HFFc6 (cell line): Measurements from ENCODE around the gene PTGFRN. TPM values are rescaled to one million over a fixed set of nuclear protein-coding genes. Genes with fewer than 3 reads are reported as not detected.
"Not testable (repeated sequence)": the region's sequence is repeated elsewhere in the genome, so short reads cannot be mapped to it uniquely, and the experiment has no call there.

Experiments
- DNase-seq: peaks from one replicate; pipeline ENCODE4 v3.0.0-alpha.2; 2018
- H3K27ac Mint-ChIP-seq: 2 replicates; pipeline ENCODE4 v1.8.0; 2020; ENCODE audit warnings: mild to moderate bottlenecking, mixed read lengths
- H3K27me3 Mint-ChIP-seq: 2 replicates; pipeline ENCODE4 v1.8.0; 2021; ENCODE audit warnings: mild to moderate bottlenecking, moderate library complexity, mixed read lengths; ENCODE audit not compliant: insufficient read depth
- H3K36me3 Mint-ChIP-seq: 2 replicates; pipeline ENCODE4 v1.8.0; 2021; ENCODE audit warnings: low read depth, mixed read lengths
- H3K4me1 Mint-ChIP-seq: 2 replicates; pipeline ENCODE4 v1.8.0; 2020; ENCODE audit warnings: low read depth, mixed read lengths
- H3K4me3 Mint-ChIP-seq: 2 replicates; pipeline ENCODE4 v1.8.0; 2020; ENCODE audit warnings: mild to moderate bottlenecking, moderate library complexity, mixed read lengths
- H3K9me3 Mint-ChIP-seq: 2 replicates; pipeline ENCODE4 v1.8.0; 2020; ENCODE audit warnings: mild to moderate bottlenecking, mixed read lengths
- long read RNA-seq: library from polyadenylated mRNA; unstranded; transcript quantifications from one replicate; pipeline ENCODE4 v2.0.0, GENCODE V29; 2019
- total RNA-seq, 6 experiments: library from RNA; stranded (reverse); fragmentation: NEBNext Ultra II Directional; extraction: Animal tissue kit (Norgen Biotek cat#: 25700); gene quantifications; 2 replicates in 1 of 6; 3 replicates in 5 of 6; pipeline ENCODE4 v1.2.3, GENCODE V29; 2021
- TF ChIP-seq, protein P1 (sequence below): fragments of 200-600 bp; sonication (generic); IDR thresholded peaks from 2 replicates; pipeline ENCODE4 v1.5.0; 2021; ENCODE audit warnings: antibody characterized with exemption, mild to moderate bottlenecking

Gene PTGFRN
- under 1 TPM in 1 of 6 experiments, not detected in 5; 0.14 TPM for total RNA-seq
- long read RNA-seq = 0 reads

DNA sequence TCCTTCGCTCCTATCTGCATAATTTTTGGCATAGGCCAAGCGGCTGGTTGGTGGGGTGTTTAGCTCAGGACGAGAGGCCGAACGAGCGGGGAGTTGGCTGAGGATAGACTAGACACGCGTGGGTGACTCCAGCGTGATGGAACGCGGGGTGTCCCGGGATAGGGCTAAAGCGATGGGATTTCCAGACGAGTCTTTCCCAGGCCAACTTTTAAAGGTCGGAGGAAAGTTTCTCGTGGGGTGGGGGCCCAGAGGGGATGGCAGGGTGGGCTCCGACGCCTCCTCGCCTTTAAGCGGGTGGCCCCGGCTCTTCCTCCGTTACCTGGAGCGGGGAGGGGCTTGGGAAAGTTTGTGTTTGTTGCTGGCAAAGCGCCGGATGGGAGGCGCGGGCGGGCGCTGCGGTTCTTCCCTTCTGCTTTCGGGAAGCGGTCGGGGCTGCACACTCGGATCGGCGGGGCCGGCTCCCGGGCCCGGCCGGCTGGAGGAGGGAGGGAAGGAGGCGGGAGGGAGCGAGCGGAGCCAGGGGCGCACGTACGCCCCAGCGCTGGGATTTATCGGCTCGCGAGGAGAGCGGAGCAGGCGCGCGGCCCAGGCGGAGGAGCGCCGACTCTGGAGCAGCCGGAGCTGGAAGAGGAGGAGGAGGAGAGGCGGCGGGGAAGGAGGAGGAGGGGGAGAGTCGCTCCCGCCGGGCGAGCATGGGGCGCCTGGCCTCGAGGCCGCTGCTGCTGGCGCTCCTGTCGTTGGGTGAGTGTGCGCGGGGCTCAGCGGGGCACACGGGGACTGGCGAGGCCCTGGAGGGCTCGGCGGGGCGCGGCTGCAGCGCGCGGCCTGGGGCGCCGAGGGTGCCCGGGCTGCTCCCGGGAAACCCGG is at the start of gene PTGFRN:
PTGFRN (plus strand) TSS at position 405 of the 867 bp plus-strand sequence; CDS start at position 693, 288 bp downstream.
- Mint-ChIP-seq H3K36me3 (no peaks in the 10 kb centered on the region), H3K4me1 (no peaks in the 10 kb centered on the region)

DNA sequence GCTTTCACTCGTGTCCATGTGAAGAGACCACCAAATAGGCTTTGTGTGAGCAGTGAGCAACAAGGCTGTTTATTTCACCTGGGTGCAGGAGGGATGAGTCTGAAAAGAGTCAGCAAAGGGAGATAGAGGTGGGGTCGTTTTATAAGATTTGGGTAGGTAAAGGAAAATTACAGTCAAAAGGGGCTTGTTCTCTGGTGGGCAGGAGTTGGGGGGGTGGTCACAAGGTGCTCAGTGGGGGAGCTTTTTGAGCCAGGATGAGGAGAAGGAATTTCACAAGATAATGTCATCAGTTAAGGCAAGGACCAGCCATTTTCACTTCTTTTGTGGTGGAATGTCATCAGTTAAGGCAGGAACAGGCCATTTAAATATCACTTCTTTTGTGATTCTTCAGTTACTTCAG is 49.5 kb upstream of the PTGFRN start:
- not testable (repeated sequence) for H3K9me3 Mint-ChIP-seq, DNase-seq, H3K27ac Mint-ChIP-seq, H3K4me3 Mint-ChIP-seq, H3K36me3 Mint-ChIP-seq
- Mint-ChIP-seq H3K27me3 (peaks cover 11% of the 10 kb centered on the region), H3K4me1 (peaks cover 19% of the 10 kb centered on the region)

More for the DNA sequence above, at the start of gene PTGFRN:
- Mint-ChIP-seq H3K9me3 (no peaks in the 10 kb centered on the region), H3K27ac (no peak within 1 kb of the TSS), H3K27me3 (peaks cover 13% of the 10 kb centered on the region), H3K4me3 (peak within 1 kb of the TSS; percentile 25; the same call in 1 of the 2 replicates)
- no peak for DNase-seq
- TF ChIP-seq, protein P1, sequence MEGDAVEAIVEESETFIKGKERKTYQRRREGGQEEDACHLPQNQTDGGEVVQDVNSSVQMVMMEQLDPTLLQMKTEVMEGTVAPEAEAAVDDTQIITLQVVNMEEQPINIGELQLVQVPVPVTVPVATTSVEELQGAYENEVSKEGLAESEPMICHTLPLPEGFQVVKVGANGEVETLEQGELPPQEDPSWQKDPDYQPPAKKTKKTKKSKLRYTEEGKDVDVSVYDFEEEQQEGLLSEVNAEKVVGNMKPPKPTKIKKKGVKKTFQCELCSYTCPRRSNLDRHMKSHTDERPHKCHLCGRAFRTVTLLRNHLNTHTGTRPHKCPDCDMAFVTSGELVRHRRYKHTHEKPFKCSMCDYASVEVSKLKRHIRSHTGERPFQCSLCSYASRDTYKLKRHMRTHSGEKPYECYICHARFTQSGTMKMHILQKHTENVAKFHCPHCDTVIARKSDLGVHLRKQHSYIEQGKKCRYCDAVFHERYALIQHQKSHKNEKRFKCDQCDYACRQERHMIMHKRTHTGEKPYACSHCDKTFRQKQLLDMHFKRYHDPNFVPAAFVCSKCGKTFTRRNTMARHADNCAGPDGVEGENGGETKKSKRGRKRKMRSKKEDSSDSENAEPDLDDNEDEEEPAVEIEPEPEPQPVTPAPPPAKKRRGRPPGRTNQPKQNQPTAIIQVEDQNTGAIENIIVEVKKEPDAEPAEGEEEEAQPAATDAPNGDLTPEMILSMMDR = no peak

DNA sequence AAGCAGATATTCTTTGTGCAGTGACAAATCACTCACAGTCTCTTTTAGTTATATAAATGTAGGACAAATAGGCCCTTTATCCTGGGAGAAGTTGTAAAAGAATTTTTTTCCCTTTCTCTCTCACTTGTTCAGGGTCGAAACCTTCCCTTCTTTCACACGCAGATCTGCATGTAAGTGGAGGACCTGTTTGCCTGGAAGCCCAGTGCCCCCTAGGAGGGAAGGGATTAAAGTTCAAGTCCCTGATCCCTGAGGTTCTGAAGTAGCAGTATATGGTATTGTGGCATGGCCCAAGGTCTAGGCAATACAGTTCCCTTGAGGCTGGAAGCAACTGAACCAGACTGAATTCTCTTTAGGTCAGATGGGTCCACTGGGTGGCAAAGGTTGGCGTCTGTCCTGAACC is 48.6 kb upstream of the PTGFRN start:
- H3K36me3 Mint-ChIP-seq = no peaks in the 10 kb centered on the region
- TF ChIP-seq, protein P1 = no peak
- no peak for DNase-seq
- H3K4me1 Mint-ChIP-seq = peaks cover 9% of the 10 kb centered on the region
- H3K4me3 Mint-ChIP-seq = no peak overlapping the region
- peaks cover 11% of the 10 kb centered on the region for H3K27me3 Mint-ChIP-seq
- no peaks in the 10 kb centered on the region for H3K9me3 Mint-ChIP-seq
- no peak overlapping the region for H3K27ac Mint-ChIP-seq

DNA sequence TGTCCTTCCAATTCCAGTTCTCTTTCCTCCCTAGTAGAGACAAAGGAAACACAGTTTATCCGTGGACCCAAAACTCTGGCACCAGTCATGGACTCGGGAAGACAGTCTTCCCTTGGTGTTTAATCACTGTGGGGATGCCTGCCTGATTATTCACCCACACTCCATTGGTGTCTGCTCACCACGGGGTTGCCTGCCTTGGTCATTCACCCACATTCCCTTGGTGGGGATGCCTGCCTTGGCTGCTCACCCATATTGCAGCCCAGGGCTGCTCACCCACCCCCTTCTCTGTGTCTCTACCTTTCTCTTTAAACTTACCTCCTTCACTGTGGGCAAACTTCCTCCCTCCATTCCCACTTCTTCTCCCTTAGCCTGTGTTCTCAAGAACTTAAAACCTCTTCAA is 46.7 kb upstream of the PTGFRN start:
- H3K9me3 Mint-ChIP-seq, DNase-seq, H3K4me1 Mint-ChIP-seq, H3K36me3 Mint-ChIP-seq, H3K27ac Mint-ChIP-seq, H3K4me3 Mint-ChIP-seq: not testable (repeated sequence)
- H3K27me3 Mint-ChIP-seq = peaks cover 11% of the 10 kb centered on the region

DNA sequence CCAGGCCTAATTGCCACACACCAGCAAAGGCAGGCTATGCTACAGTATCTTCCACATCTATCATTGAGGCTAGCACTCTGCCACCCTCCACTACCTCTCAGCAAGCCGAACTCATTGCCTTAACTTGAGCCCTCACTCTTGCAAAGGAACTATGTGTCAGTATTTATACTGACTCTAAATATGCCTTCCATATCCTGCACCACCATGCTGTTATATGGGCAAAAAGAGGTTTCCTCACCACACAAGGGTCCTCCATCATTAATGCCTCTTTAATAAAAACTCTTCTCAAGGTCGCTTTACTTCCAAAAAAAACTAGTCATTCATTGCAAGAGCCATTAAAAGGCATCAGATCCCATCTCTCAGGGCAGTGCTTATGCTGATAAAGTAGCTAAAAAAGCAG is 43.2 kb upstream of the PTGFRN start:
- H3K4me1 Mint-ChIP-seq, DNase-seq, H3K27ac Mint-ChIP-seq, H3K9me3 Mint-ChIP-seq, H3K4me3 Mint-ChIP-seq, H3K36me3 Mint-ChIP-seq: not testable (repeated sequence)
- H3K27me3 Mint-ChIP-seq = peaks cover 16% of the 10 kb centered on the region; the same call in 1 of the 2 replicates

DNA sequence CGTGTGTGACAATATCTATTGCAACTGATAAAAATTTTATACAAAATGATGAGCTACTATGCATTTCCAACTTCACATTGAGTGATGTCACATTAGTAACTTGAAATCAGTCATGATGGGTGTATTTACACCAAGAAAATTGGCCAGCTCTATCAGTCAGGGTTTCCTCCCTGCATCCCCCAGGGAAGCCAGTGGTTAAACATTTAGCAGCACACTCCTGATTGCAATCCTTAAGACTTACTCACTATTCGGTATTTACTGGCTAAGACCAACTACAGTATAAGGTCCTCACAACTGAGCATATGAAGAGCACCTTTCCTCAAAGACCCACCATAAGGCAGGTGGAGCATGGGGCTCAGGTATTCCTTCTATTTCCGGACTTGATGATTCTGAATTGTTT is 41.3 kb upstream of the PTGFRN start:
- Mint-ChIP-seq H3K27me3 (peaks cover 16% of the 10 kb centered on the region; the same call in 1 of the 2 replicates), H3K27ac (no peak overlapping the region), H3K36me3 (no peaks in the 10 kb centered on the region), H3K9me3 (no peaks in the 10 kb centered on the region), H3K4me1 (no peaks in the 10 kb centered on the region), H3K4me3 (no peak overlapping the region)
- no peak for DNase-seq
- TF ChIP-seq, protein P1 = no peak

DNA sequence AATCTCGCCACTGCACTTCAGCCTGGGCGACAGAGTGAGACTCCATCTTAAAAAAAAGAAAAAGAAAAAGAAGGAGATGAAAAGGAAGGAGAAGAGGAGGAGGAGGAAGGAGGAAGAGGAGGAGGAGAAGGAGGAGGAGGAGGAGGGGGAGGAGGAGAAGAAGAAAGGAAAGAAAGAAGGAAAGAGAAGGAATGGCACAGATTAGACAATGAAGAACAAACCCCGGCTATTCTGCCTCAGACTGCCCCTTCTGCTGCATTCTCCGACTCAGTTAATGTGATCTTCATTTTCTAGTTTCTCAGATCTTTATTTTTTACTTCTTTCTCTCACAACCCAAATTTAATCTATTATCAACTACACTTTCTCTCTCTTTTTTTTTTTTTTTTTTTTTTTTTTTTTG is 40.1 kb upstream of the PTGFRN start:
- no peak for DNase-seq
- Mint-ChIP-seq H3K9me3 (no peaks in the 10 kb centered on the region), H3K27ac (no peak overlapping the region), H3K4me3 (no peak overlapping the region), H3K27me3 (peaks cover 16% of the 10 kb centered on the region; the same call in 1 of the 2 replicates), H3K4me1 (no peaks in the 10 kb centered on the region), H3K36me3 (no peaks in the 10 kb centered on the region)
- TF ChIP-seq, protein P1 = no peak
